SK-N-SH treated with all-trans-retinoic acid at 6 μM for 48 hours (cell line): Measurements from ENCODE around the gene CCDC187.

Experiments
- CSRNP3 ChIP-seq: fragments of 250-450 bp; sonication (Bioruptor Pico); IDR thresholded peaks from 2 replicates; pipeline ENCODE4 v1.5.1; 2021; ENCODE audit warnings: mild to moderate bottlenecking, moderate library complexity
- PPARA ChIP-seq: fragments of 250-450 bp; sonication (Bioruptor Pico); IDR thresholded peaks from 2 replicates; pipeline ENCODE4 v1.5.0; 2020; ENCODE audit warnings: mild to moderate bottlenecking, borderline replicate concordance
- TCF4 ChIP-seq: fragments of 250-450 bp; sonication (Bioruptor Pico); IDR thresholded peaks from 2 replicates; pipeline ENCODE4 v1.8.0; 2021; ENCODE audit warnings: mild to moderate bottlenecking, moderate library complexity, borderline replicate concordance
- TSHZ2 ChIP-seq: fragments of 250-450 bp; sonication (Bioruptor Pico); IDR thresholded peaks from 2 replicates; pipeline ENCODE4 v1.5.0; 2020; ENCODE audit warnings: mild to moderate bottlenecking, moderate library complexity
- ZFP3 ChIP-seq: fragments of 250-450 bp; sonication (Bioruptor Pico); IDR thresholded peaks from 2 replicates; pipeline ENCODE4 v1.5.0; 2020; ENCODE audit warnings: mild to moderate bottlenecking, moderate library complexity
- ZNF70 ChIP-seq: fragments of 450-650 bp; formaldehyde crosslinking; IDR thresholded peaks from 2 replicates; pipeline ENCODE4 v1.5.0; 2020; ENCODE audit warnings: mild to moderate bottlenecking, moderate library complexity
- TF ChIP-seq, protein P1 (sequence below): fragments of 250-450 bp; sonication (Bioruptor Pico); IDR thresholded peaks from 2 replicates; pipeline ENCODE4 v1.8.0; 2020; ENCODE audit warnings: mild to moderate bottlenecking, moderate library complexity, borderline replicate concordance

GRCh38 chr9:136219276-136219675 lies 84.6 kb downstream of the CCDC187 start:
- TF ChIP-seq PPARA (CRISPR knock-in tag), result no peak
- no peak for TF ChIP-seq CSRNP3 (CRISPR knock-in tag)
- TF ChIP-seq TSHZ2, result no peak
- TF ChIP-seq ZNF70 (CRISPR knock-in tag), result no peak
- no peak for TF ChIP-seq ZFP3
- no peak for TF ChIP-seq TCF4 (CRISPR knock-in tag)
- TF ChIP-seq, protein P1, sequence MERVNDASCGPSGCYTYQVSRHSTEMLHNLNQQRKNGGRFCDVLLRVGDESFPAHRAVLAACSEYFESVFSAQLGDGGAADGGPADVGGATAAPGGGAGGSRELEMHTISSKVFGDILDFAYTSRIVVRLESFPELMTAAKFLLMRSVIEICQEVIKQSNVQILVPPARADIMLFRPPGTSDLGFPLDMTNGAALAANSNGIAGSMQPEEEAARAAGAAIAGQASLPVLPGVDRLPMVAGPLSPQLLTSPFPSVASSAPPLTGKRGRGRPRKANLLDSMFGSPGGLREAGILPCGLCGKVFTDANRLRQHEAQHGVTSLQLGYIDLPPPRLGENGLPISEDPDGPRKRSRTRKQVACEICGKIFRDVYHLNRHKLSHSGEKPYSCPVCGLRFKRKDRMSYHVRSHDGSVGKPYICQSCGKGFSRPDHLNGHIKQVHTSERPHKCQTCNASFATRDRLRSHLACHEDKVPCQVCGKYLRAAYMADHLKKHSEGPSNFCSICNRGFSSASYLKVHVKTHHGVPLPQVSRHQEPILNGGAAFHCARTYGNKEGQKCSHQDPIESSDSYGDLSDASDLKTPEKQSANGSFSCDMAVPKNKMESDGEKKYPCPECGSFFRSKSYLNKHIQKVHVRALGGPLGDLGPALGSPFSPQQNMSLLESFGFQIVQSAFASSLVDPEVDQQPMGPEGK, result no peak
